Hepatocyte (in vitro differentiated cells): ENCODE measurements around the gene NTSR1.

ENCODE experiments used
- CTCF ChIP-seq: fragments of 200-600 bp; sonication (generic); IDR thresholded peaks from 2 replicates; pipeline ENCODE4 v1.5.1; 2016; ENCODE audit warnings: antibody characterized with exemption, mild to moderate bottlenecking; ENCODE audit not compliant: poor library complexity
- EZH2 ChIP-seq: fragments of 200-600 bp; sonication (generic); IDR thresholded peaks from 2 replicates; pipeline ENCODE4 v1.6.1; 2016; ENCODE audit warnings: antibody characterized with exemption, mild to moderate bottlenecking, borderline replicate concordance
- EZH2phosphoT487 ChIP-seq: fragments of 200-600 bp; sonication (generic); IDR thresholded peaks from one replicate; pipeline ENCODE4 v1.6.1; 2018; ENCODE audit warnings: antibody characterized with exemption, mild to moderate bottlenecking, low read depth, moderate library complexity; ENCODE audit not compliant: unreplicated experiment, severe bottlenecking

DNA sequence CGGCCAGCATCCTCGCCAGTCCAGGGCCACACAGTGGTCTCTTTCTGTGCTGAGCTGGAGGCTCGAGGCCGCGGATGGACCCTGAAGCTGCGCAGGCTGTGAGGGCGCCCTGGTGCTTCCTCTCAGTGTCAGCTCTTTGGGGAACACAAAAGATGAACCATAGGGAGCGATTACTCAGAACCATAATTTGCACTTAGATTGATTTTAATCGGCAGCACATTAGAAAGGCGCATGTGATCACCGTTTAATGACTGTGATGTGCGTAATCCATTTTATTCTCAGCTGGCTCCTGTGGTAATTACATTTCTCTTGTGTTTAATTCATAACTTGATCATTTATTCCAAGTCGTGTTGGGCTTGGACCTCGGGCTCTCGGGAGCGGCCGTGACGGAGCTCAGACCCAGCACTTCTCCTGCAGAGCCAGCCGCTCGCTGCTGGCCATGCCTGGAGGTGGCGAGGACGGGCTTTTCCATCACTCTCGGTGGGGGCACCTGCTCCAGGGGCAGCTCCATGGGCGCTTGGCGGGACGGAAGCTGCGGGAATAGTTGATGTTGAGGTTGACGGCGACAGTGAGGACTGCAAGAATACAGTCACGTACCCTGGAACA lies 25.6 kb upstream of the NTSR1 start:
- no peak for TF ChIP-seq CTCF
- no peak for TF ChIP-seq EZH2
- no peak for TF ChIP-seq EZH2phosphoT487
